Skeletal muscle satellite cell (primary cell): Measurements from ENCODE around the gene KANSL3.

Source experiments
- H3K27me3 ChIP-seq: 2 replicates; pipeline ENCODE4 v1.7.0; 2013; ENCODE audit warnings: low read length; ENCODE audit not compliant: control insufficient read depth, insufficient read depth
- H3K36me3 ChIP-seq: 2 replicates; pipeline ENCODE4 v1.7.0; 2013; ENCODE audit warnings: mild to moderate bottlenecking, control low read depth, low read length; ENCODE audit not compliant: insufficient read depth
- H3K4me1 ChIP-seq: 2 replicates; pipeline ENCODE4 v1.7.0; 2013; ENCODE audit warnings: low read length; ENCODE audit not compliant: control insufficient read depth, insufficient read depth
- H3K4me2 ChIP-seq: 2 replicates; pipeline ENCODE4 v1.7.0; 2013; ENCODE audit warnings: mild to moderate bottlenecking, low read length
- H3K4me3 ChIP-seq: 2 replicates; pipeline ENCODE4 v1.7.0; 2013; ENCODE audit warnings: low read length
- H3K9ac ChIP-seq: 2 replicates; pipeline ENCODE4 v1.7.0; 2013; ENCODE audit warnings: mild to moderate bottlenecking, low read depth, low read length, moderate library complexity
- H3K9me3 ChIP-seq: replicated peaks from 2 replicates; pipeline ENCODE4 v1.7.0; 2013; ENCODE audit warnings: mild to moderate bottlenecking, control low read depth, low read length

The KANSL3 gene

GRCh38 chr2:96546797-96547196, 91.3 kb downstream of the KANSL3 start:
- no peaks in the 10 kb centered on the region for H3K9me3 ChIP-seq
- peaks cover 5% of the 10 kb centered on the region for H3K4me1 ChIP-seq
- H3K4me2 ChIP-seq: no peak overlapping the region
- H3K9ac ChIP-seq: no peak overlapping the region
- H3K27me3 ChIP-seq: no peaks in the 10 kb centered on the region
- no peaks in the 10 kb centered on the region for H3K36me3 ChIP-seq
- H3K4me3 ChIP-seq: no peak overlapping the region

GRCh38 chr2:96546321-96546720, 91.8 kb downstream of the KANSL3 start:
- no peaks in the 10 kb centered on the region for H3K27me3 ChIP-seq
- no peak overlapping the region for H3K4me3 ChIP-seq
- H3K4me1 ChIP-seq: peaks cover 5% of the 10 kb centered on the region
- H3K9ac ChIP-seq: no peak overlapping the region
- no peaks in the 10 kb centered on the region for H3K9me3 ChIP-seq
- no peak overlapping the region for H3K4me2 ChIP-seq
- H3K36me3 ChIP-seq: no peaks in the 10 kb centered on the region
